ENCODE results near the gene MS4A3.

- no peak for TF ChIP-seq CTCF (conservative IDR thresholded peaks at IDR 0.05; ENCODE audit: low read depth, low read length)
- TF ChIP-seq POLR2A (IDR thresholded peaks at IDR 0.05; ENCODE audit: low read depth, low read length): no peak
- no peak for TF ChIP-seq ELK1 (IDR thresholded peaks at IDR 0.05; ENCODE audit: borderline replicate concordance, low read depth, low read length)
- no peak for TF ChIP-seq CEBPB (IDR thresholded peaks at IDR 0.05; ENCODE audit: low read depth, low read length)
- TF ChIP-seq RFX5 (IDR thresholded peaks at IDR 0.05; ENCODE audit: low read depth, low read length): no peak
- TF ChIP-seq SMC3 (IDR thresholded peaks at IDR 0.05; ENCODE audit: low read depth, low read length): no peak
- TF ChIP-seq RCOR1 (IDR thresholded peaks at IDR 0.05; ENCODE audit: insufficient replicate concordance, low read length): no peak
- TF ChIP-seq MXI1 (IDR thresholded peaks at IDR 0.05; ENCODE audit: borderline replicate concordance, low read depth, low read length): no peak
- no peak for TF ChIP-seq USF2 (IDR thresholded peaks at IDR 0.05; ENCODE audit: low read depth, low read length)
- no peak for TF ChIP-seq BHLHE40 (IDR thresholded peaks at IDR 0.05; ENCODE audit: low read depth, low read length)
- TF ChIP-seq NFE2L2 (IDR thresholded peaks at IDR 0.05; ENCODE audit: low read depth, low read length): no peak
- TF ChIP-seq RAD21 (IDR thresholded peaks at IDR 0.05; ENCODE audit: low read length): no peak
- no peak for TF ChIP-seq CHD1 (IDR thresholded peaks at IDR 0.05; ENCODE audit: low read depth, low read length)
Observed at GRCh38 chr11:60077216-60077817, 20.9 kb downstream of the MS4A3 start.
